H9 (cell line): Measurements from ENCODE around the gene PRR13. TPM values are rescaled to one million over a fixed set of nuclear protein-coding genes. Genes with fewer than 3 reads are reported as not detected.
"Not testable (repeated sequence)": the region's sequence is repeated elsewhere in the genome, so short reads cannot be mapped to it uniquely, and the experiment has no call there.

Experiments
- DNase-seq: peaks from one replicate; pipeline ENCODE4 v3.0.0-alpha.2; 2017
- H2AFZ ChIP-seq: one replicate; pipeline ENCODE4 v1.6.1; 2013; ENCODE audit warnings: mild to moderate bottlenecking, low read length, control low read depth, moderate library complexity
- H2AK5ac ChIP-seq: 2 replicates; pipeline ENCODE4 v1.6.1; 2013; ENCODE audit warnings: low read length, control low read depth, mixed read lengths; ENCODE audit not compliant: insufficient read length
- H2BK120ac ChIP-seq: one replicate; pipeline ENCODE4 v1.6.1; 2013; ENCODE audit warnings: low read depth, mild to moderate bottlenecking, low read length, control low read depth, inconsistent platforms; ENCODE audit not compliant: poor library complexity, severe bottlenecking
- H2BK12ac ChIP-seq: 2 replicates; pipeline ENCODE4 v1.6.1; 2013; ENCODE audit warnings: low read length, control low read depth, mixed read lengths, low read depth; ENCODE audit not compliant: insufficient read length
- H2BK15ac ChIP-seq: 2 replicates; pipeline ENCODE4 v1.6.1; 2013; ENCODE audit warnings: low read depth, low read length, control low read depth
- H2BK20ac ChIP-seq: one replicate; pipeline ENCODE4 v1.6.1; 2013; ENCODE audit warnings: low read depth, mild to moderate bottlenecking, low read length, control low read depth, inconsistent platforms; ENCODE audit not compliant: poor library complexity, severe bottlenecking
- H2BK5ac ChIP-seq: 2 replicates; pipeline ENCODE4 v1.6.1; 2013; ENCODE audit warnings: low read length, control low read depth, mixed read lengths; ENCODE audit not compliant: insufficient read length
- H3K14ac ChIP-seq: 2 replicates; pipeline ENCODE4 v1.6.1; 2013; ENCODE audit warnings: low read length, control low read depth; ENCODE audit not compliant: insufficient read depth
- H3K18ac ChIP-seq: 2 replicates; pipeline ENCODE4 v1.6.1; 2013; ENCODE audit warnings: low read depth, mild to moderate bottlenecking, mixed read lengths, low read length, control low read depth; ENCODE audit not compliant: insufficient read length
- H3K23ac ChIP-seq: 2 replicates; pipeline ENCODE4 v1.6.1; 2013; ENCODE audit warnings: low read length, control low read depth, mixed read lengths, low read depth; ENCODE audit not compliant: insufficient read length
- H3K23me2 ChIP-seq: 2 replicates; pipeline ENCODE4 v1.6.1; 2013; ENCODE audit warnings: low read depth, mild to moderate bottlenecking, mixed read lengths, low read length, control low read depth; ENCODE audit not compliant: insufficient read length, poor library complexity, severe bottlenecking
- H3K27ac ChIP-seq: 2 replicates; pipeline ENCODE4 v1.5.1; 2013; ENCODE audit warnings: low read length, control low read depth, mixed read lengths, low read depth; ENCODE audit not compliant: insufficient read length
- H3K27me3 ChIP-seq: 2 replicates; pipeline ENCODE4 v1.6.1; 2013; ENCODE audit warnings: low read length, control low read depth, inconsistent platforms; ENCODE audit not compliant: insufficient read depth
- H3K4ac ChIP-seq: 2 replicates; pipeline ENCODE4 v1.6.1; 2013; ENCODE audit warnings: low read depth, mild to moderate bottlenecking, control low read depth, inconsistent platforms, low read length, moderate library complexity
- H3K4me1 ChIP-seq: 2 replicates; pipeline ENCODE4 v1.6.1; 2013; ENCODE audit warnings: low read length, control low read depth, inconsistent platforms; ENCODE audit not compliant: insufficient read depth
- H3K4me2 ChIP-seq: 2 replicates; pipeline ENCODE4 v1.6.1; 2013; ENCODE audit warnings: low read length, control low read depth, mixed read lengths; ENCODE audit not compliant: insufficient read length, insufficient read depth
- H3K56ac ChIP-seq: 2 replicates; pipeline ENCODE4 v1.6.1; 2013; ENCODE audit warnings: low read depth, mild to moderate bottlenecking, mixed read lengths, low read length, control low read depth; ENCODE audit not compliant: insufficient read length
- H3K79me1 ChIP-seq: 2 replicates; pipeline ENCODE4 v1.6.1; 2013; ENCODE audit warnings: low read depth, mild to moderate bottlenecking, moderate library complexity, low read length, control low read depth, inconsistent platforms; ENCODE audit not compliant: insufficient read depth, poor library complexity, severe bottlenecking
- H3K79me2 ChIP-seq: 2 replicates; pipeline ENCODE4 v1.6.1; 2013; ENCODE audit warnings: low read length, control low read depth, inconsistent platforms; ENCODE audit not compliant: insufficient read depth
- H3K9ac ChIP-seq: 2 replicates; pipeline ENCODE4 v1.6.1; 2013; ENCODE audit warnings: low read length, control low read depth, mixed read lengths; ENCODE audit not compliant: insufficient read length; ENCODE audit errors: extremely low read depth
- H3K9me3 ChIP-seq: one replicate; pipeline ENCODE4 v1.6.1; 2013; ENCODE audit warnings: low read depth, low read length, inconsistent platforms; ENCODE audit not compliant: control insufficient read depth
- H3T11ph ChIP-seq: one replicate; pipeline ENCODE4 v1.6.1; 2013; ENCODE audit warnings: mild to moderate bottlenecking, low read length, control low read depth, inconsistent platforms
- H4K20me1 ChIP-seq: one replicate; pipeline ENCODE4 v1.6.1; 2013; ENCODE audit not compliant: control insufficient read depth, insufficient read length, insufficient read depth
- H4K5ac ChIP-seq: 2 replicates; pipeline ENCODE4 v1.6.1; 2013; ENCODE audit warnings: low read depth, mild to moderate bottlenecking, mixed read lengths, low read length, control low read depth; ENCODE audit not compliant: insufficient read length
- H4K8ac ChIP-seq: replicated peaks from 2 replicates; pipeline ENCODE4 v1.6.1; 2013; ENCODE audit warnings: low read length, control low read depth, mixed read lengths, low read depth; ENCODE audit not compliant: insufficient read length
- H4K91ac ChIP-seq: 2 replicates; pipeline ENCODE4 v1.6.1; 2013; ENCODE audit warnings: low read depth, mild to moderate bottlenecking, moderate library complexity, mixed read lengths, low read length, control low read depth; ENCODE audit not compliant: insufficient read length
- H3K27ac Mint-ChIP-seq, 3 experiments: 2 replicates in 2 of 3; 3 replicates in 1 of 3; pipeline ENCODE4 v1.8.0; 2020 to 2021; ENCODE audit warnings: mixed read lengths in 3 of 3, mild to moderate bottlenecking in 1 of 3, moderate library complexity in 1 of 3
- H3K27me3 Mint-ChIP-seq: 2 replicates; pipeline ENCODE4 v1.8.0; 2021; ENCODE audit warnings: low read depth, mild to moderate bottlenecking, moderate library complexity, mixed read lengths
- H3K36me3 Mint-ChIP-seq, 3 experiments: 2 replicates in 2 of 3; 3 replicates in 1 of 3; pipeline ENCODE4 v1.8.0; 2020 to 2021; ENCODE audit warnings: low read depth in 3 of 3, mixed read lengths in 3 of 3; ENCODE audit not compliant: insufficient read depth in 1 of 3
- H3K4me1 Mint-ChIP-seq, 2 experiments: 2 replicates each; pipeline ENCODE4 v1.8.0; 2020; ENCODE audit warnings: mixed read lengths in 2 of 2
- H3K4me3 Mint-ChIP-seq, 2 experiments: 2 replicates in 1 of 2; 3 replicates in 1 of 2; pipeline ENCODE4 v1.8.0; 2020 to 2021; ENCODE audit warnings: mild to moderate bottlenecking in 2 of 2, mixed read lengths in 2 of 2, moderate library complexity in 1 of 2
- H3K9me3 Mint-ChIP-seq, 2 experiments: 2 replicates in 1 of 2; 3 replicates in 1 of 2; pipeline ENCODE4 v1.8.0; 2020; ENCODE audit warnings: mild to moderate bottlenecking in 2 of 2, mixed read lengths in 2 of 2, moderate library complexity in 1 of 2
- CTCF ChIP-seq: fragments of 200-600 bp; sonication (generic); conservative IDR thresholded peaks from 3 replicates; pipeline ENCODE4 v1.8.0; 2021; ENCODE audit warnings: antibody characterized with exemption, mild to moderate bottlenecking
- WGBS: extraction: QIAGEN DNeasy Blood & Tissue Kit; methylation state at CpG from one replicate; pipeline ENCODE4 v1.1.7; 2013; ENCODE audit warnings: missing lambda C conversion rate, low lambda C conversion rate, mixed read lengths; ENCODE audit not compliant: insufficient read length; ENCODE audit errors: extremely low coverage; 5-methylcytosine and 5-hydroxymethylcytosine counted together
- total RNA-seq: library from RNA; stranded (reverse); gene quantifications from 2 replicates; pipeline ENCODE4 v1.2.1, GENCODE V29; 2021

The PRR13 gene
- total RNA-seq, 1 experiment from 2014 or later, result 147 TPM

- no peaks in the 10 kb centered on the region; the same call in 1 of the 2 replicates for H3K4me1 ChIP-seq
- no peak overlapping the region for H2AFZ ChIP-seq
- H3K23me2 ChIP-seq, result no peaks in the 10 kb centered on the region
- peak overlapping the region; percentile 83 for H2BK20ac ChIP-seq
- no peaks in the 10 kb centered on the region for H3K79me2 ChIP-seq
- no peak overlapping the region for H4K8ac ChIP-seq
- H4K5ac ChIP-seq, result no peak overlapping the region
- no peaks in the 10 kb centered on the region for H3K27me3 ChIP-seq
- H3K4ac ChIP-seq, result no peak overlapping the region
- no peak overlapping the region for H3K56ac ChIP-seq
- H3K14ac ChIP-seq, result no peak overlapping the region
- H2BK5ac ChIP-seq, result no peak overlapping the region
- H3K27me3 Mint-ChIP-seq, result peaks cover 2% of the 10 kb centered on the region; the same call in 1 of the 2 replicates
- H3K23ac ChIP-seq, result no peak overlapping the region
- no peak overlapping the region for H3K4me2 ChIP-seq
- H3K9ac ChIP-seq, result no peak overlapping the region
- DNase-seq, result no peak
- no peaks in the 10 kb centered on the region for H3K79me1 ChIP-seq
- TF ChIP-seq CTCF, result no peak
- H3K4me1 Mint-ChIP-seq, result peaks cover 27 to 38% of the 10 kb centered on the region in 2 experiments
- H2BK120ac ChIP-seq, result no peak overlapping the region
- no peak overlapping the region for H4K91ac ChIP-seq
- H4K20me1 ChIP-seq, result no peaks in the 10 kb centered on the region
- no peak overlapping the region for H2AK5ac ChIP-seq
- no peak overlapping the region; a peak in 1 of 7 replicates for H3K27ac Mint-ChIP-seq
- no CpG with 5 or more reads among the region's 2 CpGs for WGBS
- no peaks in the 10 kb centered on the region for H3K9me3 ChIP-seq
- no peaks in the 10 kb centered on the region; a peak in 1 of 5 replicates for H3K9me3 Mint-ChIP-seq
- H2BK12ac ChIP-seq, result no peak overlapping the region
- no peak overlapping the region for H3K27ac ChIP-seq
- no peak overlapping the region for H3K18ac ChIP-seq
- H3K36me3 Mint-ChIP-seq, result no peaks in the 10 kb centered on the region
- H2BK15ac ChIP-seq, result no peak overlapping the region
- no peak overlapping the region for H3T11ph ChIP-seq
- H3K4me3 Mint-ChIP-seq, result no peak overlapping the region
Measured at GRCh38 chr12:53419756-53420155, 21.8 kb upstream of the PRR13 start.

DNA sequence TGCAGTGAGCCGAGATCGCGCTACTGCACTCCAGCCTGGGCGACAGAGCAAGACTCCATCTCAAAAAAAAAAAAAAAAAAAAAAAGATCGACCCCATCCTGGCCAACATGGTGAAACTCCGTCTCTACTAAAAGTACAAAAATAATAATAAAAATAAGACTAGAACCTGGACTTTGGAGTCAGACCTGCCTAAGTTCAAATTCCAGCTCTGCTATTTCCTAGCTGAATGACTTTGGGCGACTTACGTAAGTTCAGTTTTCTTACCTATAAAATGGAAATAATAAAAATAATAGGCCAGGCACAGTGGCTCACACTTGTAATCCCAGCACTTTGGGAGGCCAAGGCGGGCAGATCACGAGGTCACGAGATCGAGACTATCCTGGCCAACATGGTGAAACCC lies 19.3 kb upstream of the PRR13 start:
- not testable (repeated sequence) for H3K36me3 Mint-ChIP-seq

More for the DNA sequence above, 19.3 kb upstream of the PRR13 start:
- H4K8ac ChIP-seq, H3K23me2 ChIP-seq, H3K27me3 Mint-ChIP-seq, H3K14ac ChIP-seq, H2BK120ac ChIP-seq, H3K79me1 ChIP-seq, H3K56ac ChIP-seq, H2BK15ac ChIP-seq, H3K9me3 Mint-ChIP-seq, H3T11ph ChIP-seq, H3K27ac Mint-ChIP-seq, H4K20me1 ChIP-seq, H3K4me2 ChIP-seq, H2BK5ac ChIP-seq, H4K91ac ChIP-seq, H3K23ac ChIP-seq, H3K27ac ChIP-seq, H4K5ac ChIP-seq, H3K79me2 ChIP-seq, H3K9ac ChIP-seq, H3K4me1 ChIP-seq, H2AFZ ChIP-seq, H2BK20ac ChIP-seq, H2AK5ac ChIP-seq, H2BK12ac ChIP-seq, H3K4ac ChIP-seq, H3K9me3 ChIP-seq, H3K18ac ChIP-seq, H3K27me3 ChIP-seq, DNase-seq, H3K4me3 Mint-ChIP-seq: not testable (repeated sequence)
- peaks cover 12 to 26% of the 10 kb centered on the region in 2 experiments for H3K4me1 Mint-ChIP-seq
- no CpG with 5 or more reads among the region's 12 CpGs for WGBS
